ENCODE measurements around the gene DCHS2. TPM values are rescaled to one million over a fixed set of nuclear protein-coding genes. Genes with fewer than 3 reads are reported as not detected.

Gene DCHS2
- total RNA-seq, 1 donor: under 0.01 TPM

- Histone ChIP-seq H2AFZ (ENCODE audit: low read length) (no peak overlapping the region), H3K27me3 (ENCODE audit: insufficient read depth, low read length) (peaks cover 4% of the 10 kb centered on the region), H3K36me3 (ENCODE audit: insufficient read depth, low read length) (no peaks in the 10 kb centered on the region), H3K4me2 (ENCODE audit: insufficient read depth, low read length) (no peak overlapping the region), H3K4me3 (ENCODE audit: insufficient read depth, low read length) (no peak overlapping the region), H4K20me1 (ENCODE audit: insufficient read depth, low read length) (no peaks in the 10 kb centered on the region), H3K27ac (ENCODE audit: low read depth, low read length) (no peak overlapping the region), H3K9me3 (ENCODE audit: low read depth, low read length) (no peaks in the 10 kb centered on the region), H3K79me2 (ENCODE audit: insufficient read depth, low read length) (no peaks in the 10 kb centered on the region), H3K4me1 (ENCODE audit: insufficient read depth, low read length) (no peaks in the 10 kb centered on the region)
- TF ChIP-seq CTCF (IDR thresholded peaks at IDR 0.05; ENCODE audit: extremely low read depth, low read depth, low read length): no peak
- no peak for DNase-seq (ENCODE audit: insufficient read length, low spot score, missing footprints)
Measured at GRCh38 chr4:154519214-154519613, 27.6 kb upstream of the DCHS2 start.

GRCh38 chr4:154517591-154517990, 26.0 kb upstream of the DCHS2 start:
- Histone ChIP-seq H3K36me3 (ENCODE audit: insufficient read depth, low read length) (no peaks in the 10 kb centered on the region), H3K27ac (ENCODE audit: low read depth, low read length) (no peak overlapping the region), H3K27me3 (ENCODE audit: insufficient read depth, low read length) (peaks cover 4% of the 10 kb centered on the region), H3K4me1 (ENCODE audit: insufficient read depth, low read length) (no peaks in the 10 kb centered on the region), H3K4me2 (ENCODE audit: insufficient read depth, low read length) (no peak overlapping the region), H3K79me2 (ENCODE audit: insufficient read depth, low read length) (no peaks in the 10 kb centered on the region), H4K20me1 (ENCODE audit: insufficient read depth, low read length) (no peaks in the 10 kb centered on the region), H3K4me3 (ENCODE audit: insufficient read depth, low read length) (no peak overlapping the region), H3K9me3 (ENCODE audit: low read depth, low read length) (no peaks in the 10 kb centered on the region), H2AFZ (ENCODE audit: low read length) (no peak overlapping the region)
- DNase-seq (ENCODE audit: insufficient read length, low spot score, missing footprints): no peak
- no peak for TF ChIP-seq CTCF (IDR thresholded peaks at IDR 0.05; ENCODE audit: extremely low read depth, low read depth, low read length)

GRCh38 chr4:154516318-154517029, 24.9 kb upstream of the DCHS2 start:
- H4K20me1 ChIP-seq (ENCODE audit: insufficient read depth, low read length): no peaks in the 10 kb centered on the region
- no peaks in the 10 kb centered on the region for H3K4me1 ChIP-seq (ENCODE audit: insufficient read depth, low read length)
- H3K27ac ChIP-seq (ENCODE audit: low read depth, low read length): no peak overlapping the region
- no peak overlapping the region for H3K4me3 ChIP-seq (ENCODE audit: insufficient read depth, low read length)
- no peaks in the 10 kb centered on the region for H3K79me2 ChIP-seq (ENCODE audit: insufficient read depth, low read length)
- no peak overlapping the region for H2AFZ ChIP-seq (ENCODE audit: low read length)
- peaks cover 4% of the 10 kb centered on the region for H3K27me3 ChIP-seq (ENCODE audit: insufficient read depth, low read length)
- no peak for DNase-seq (ENCODE audit: insufficient read length, low spot score, missing footprints)
- no peak for TF ChIP-seq CTCF (IDR thresholded peaks at IDR 0.05; ENCODE audit: extremely low read depth, low read depth, low read length)
- no peaks in the 10 kb centered on the region for H3K36me3 ChIP-seq (ENCODE audit: insufficient read depth, low read length)
- H3K9me3 ChIP-seq (ENCODE audit: low read depth, low read length): no peaks in the 10 kb centered on the region
- no peak overlapping the region for H3K4me2 ChIP-seq (ENCODE audit: insufficient read depth, low read length)

- Histone ChIP-seq H3K4me3 (ENCODE audit: insufficient read depth, low read length) (no peak overlapping the region), H3K9me3 (ENCODE audit: low read depth, low read length) (no peaks in the 10 kb centered on the region), H2AFZ (ENCODE audit: low read length) (no peak overlapping the region), H3K27me3 (ENCODE audit: insufficient read depth, low read length) (no peaks in the 10 kb centered on the region), H3K79me2 (ENCODE audit: insufficient read depth, low read length) (no peaks in the 10 kb centered on the region), H3K4me2 (ENCODE audit: insufficient read depth, low read length) (no peak overlapping the region), H3K36me3 (ENCODE audit: insufficient read depth, low read length) (no peaks in the 10 kb centered on the region), H4K20me1 (ENCODE audit: insufficient read depth, low read length) (no peaks in the 10 kb centered on the region), H3K27ac (ENCODE audit: low read depth, low read length) (no peak overlapping the region), H3K4me1 (ENCODE audit: insufficient read depth, low read length) (no peaks in the 10 kb centered on the region)
- DNase-seq (ENCODE audit: insufficient read length, low spot score, missing footprints): no peak
- TF ChIP-seq CTCF (IDR thresholded peaks at IDR 0.05; ENCODE audit: extremely low read depth, low read depth, low read length): no peak
Measured at GRCh38 chr4:154511981-154512380, 20.4 kb upstream of the DCHS2 start.
